GM19463 (cell line): ENCODE data around the gene HSD17B10.
"Not testable (repeated sequence)": the region's sequence is repeated elsewhere in the genome, so short reads cannot be mapped to it uniquely, and the experiment has no call there.

Experiments used
- ATAC-seq: cut with Tn5 transposase; IDR thresholded peaks from one replicate; pipeline ENCODE4 v1.9.1; 2021; ENCODE audit warnings: mild to moderate bottlenecking, moderate library complexity; ENCODE audit not compliant: unreplicated experiment

HSD17B10 gene

GRCh38 chrX:53438174-53438831, 4.1 kb upstream of the HSD17B10 start:
- ATAC-seq, result no peak

GRCh38 chrX:53437206-53437605, 3.0 kb upstream of the HSD17B10 start:
- no peak for ATAC-seq

GRCh38 chrX:53435997-53436396, 1.8 kb upstream of the HSD17B10 start:
- peak; percentile 79 for ATAC-seq

GRCh38 chrX:53430231-53430630, 3.9 kb downstream of the HSD17B10 start:
- no peak for ATAC-seq

GRCh38 chrX:53429755-53430154, 4.4 kb downstream of the HSD17B10 start:
- ATAC-seq, result no peak

- ATAC-seq, result no peak
These were observed 11.3 kb downstream of the HSD17B10 start, which contains the start of gene RIBC1 for GRCh38 chrX:53422861-53423306. Gene RIBC1, plus strand, starts transcription at chrX:53422873. Its CDS starts 3,404 bp downstream, at chrX:53426277.

- ATAC-seq, result peak; percentile 91
These were observed 11.9 kb downstream of the HSD17B10 start, which contains the start of gene SMC1A for GRCh38 chrX:53422086-53422860. Gene SMC1A, minus strand, starts transcription at chrX:53422654. Its CDS starts 54 bp downstream, at chrX:53422600.

- ATAC-seq, result peak; percentile 7
These were observed 12.4 kb downstream of the HSD17B10 start for GRCh38 chrX:53421772-53422085.

GRCh38 chrX:53421125-53421524, 13.0 kb downstream of the HSD17B10 start:
- no peak for ATAC-seq

- ATAC-seq, result not testable (repeated sequence)
These were observed 13.8 kb downstream of the HSD17B10 start for GRCh38 chrX:53420351-53420750.

GRCh38 chrX:53412446-53412845, 21.7 kb downstream of the HSD17B10 start:
- ATAC-seq, result no peak

- ATAC-seq, result no peak
These were observed 30.6 kb downstream of the HSD17B10 start for GRCh38 chrX:53403535-53403934.

- no peak for ATAC-seq
These were observed 36.0 kb downstream of the HSD17B10 start for GRCh38 chrX:53398216-53398615.

- ATAC-seq, result no peak
These were observed 38.4 kb downstream of the HSD17B10 start for GRCh38 chrX:53395605-53396298.

- no peak for ATAC-seq
These were observed 50.6 kb downstream of the HSD17B10 start for GRCh38 chrX:53383376-53384076.
